ENCODE results near the gene CEP63.

DNA sequence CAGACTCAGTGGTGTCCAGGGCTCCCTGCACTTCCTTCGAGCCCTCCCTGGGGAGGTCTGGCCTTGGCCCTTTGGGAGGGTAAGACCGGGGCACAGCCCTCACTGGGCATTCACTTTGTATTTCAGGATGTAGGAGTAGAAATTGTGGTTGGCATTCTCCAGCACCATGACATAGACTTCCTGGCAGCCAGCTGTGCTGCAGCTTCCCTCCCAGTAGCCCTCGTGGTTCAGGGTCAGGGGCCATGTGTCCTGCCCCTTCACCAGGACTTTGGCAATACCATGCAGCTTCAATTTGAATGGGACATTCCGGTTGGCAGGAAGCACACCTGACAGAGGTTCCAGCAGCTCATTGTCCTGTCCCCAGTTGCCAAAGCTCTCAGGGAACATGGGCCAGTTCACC, 117.6 kb downstream of the CEP63 start:
- TF ChIP-seq, protein P1, sequence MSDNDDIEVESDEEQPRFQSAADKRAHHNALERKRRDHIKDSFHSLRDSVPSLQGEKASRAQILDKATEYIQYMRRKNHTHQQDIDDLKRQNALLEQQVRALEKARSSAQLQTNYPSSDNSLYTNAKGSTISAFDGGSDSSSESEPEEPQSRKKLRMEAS (IDR thresholded peaks at IDR 0.05; ENCODE audit: low read depth, low read length), result peak; percentile 88
- TF ChIP-seq, protein P2, sequence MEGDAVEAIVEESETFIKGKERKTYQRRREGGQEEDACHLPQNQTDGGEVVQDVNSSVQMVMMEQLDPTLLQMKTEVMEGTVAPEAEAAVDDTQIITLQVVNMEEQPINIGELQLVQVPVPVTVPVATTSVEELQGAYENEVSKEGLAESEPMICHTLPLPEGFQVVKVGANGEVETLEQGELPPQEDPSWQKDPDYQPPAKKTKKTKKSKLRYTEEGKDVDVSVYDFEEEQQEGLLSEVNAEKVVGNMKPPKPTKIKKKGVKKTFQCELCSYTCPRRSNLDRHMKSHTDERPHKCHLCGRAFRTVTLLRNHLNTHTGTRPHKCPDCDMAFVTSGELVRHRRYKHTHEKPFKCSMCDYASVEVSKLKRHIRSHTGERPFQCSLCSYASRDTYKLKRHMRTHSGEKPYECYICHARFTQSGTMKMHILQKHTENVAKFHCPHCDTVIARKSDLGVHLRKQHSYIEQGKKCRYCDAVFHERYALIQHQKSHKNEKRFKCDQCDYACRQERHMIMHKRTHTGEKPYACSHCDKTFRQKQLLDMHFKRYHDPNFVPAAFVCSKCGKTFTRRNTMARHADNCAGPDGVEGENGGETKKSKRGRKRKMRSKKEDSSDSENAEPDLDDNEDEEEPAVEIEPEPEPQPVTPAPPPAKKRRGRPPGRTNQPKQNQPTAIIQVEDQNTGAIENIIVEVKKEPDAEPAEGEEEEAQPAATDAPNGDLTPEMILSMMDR (IDR thresholded peaks at IDR 0.05; ENCODE audit: low read depth, low read length), result no peak
- TF ChIP-seq POLR2A (IDR thresholded peaks at IDR 0.05; ENCODE audit: extremely low read depth, insufficient read length), result no peak

All from NB4 (cell line).